Activated CD4-positive, alpha-beta T cell treated with anti-CD3 and anti-CD28 coated beads, Interleukin-2, amount 50 U/mL, for 24 hours (primary cell): ENCODE data around the gene ANKFY1.
"Not testable (repeated sequence)": the region's sequence is repeated elsewhere in the genome, so short reads cannot be mapped to it uniquely, and the experiment has no call there.

Experiments used
- DNase-seq, 2 donors: peaks; one replicate each; pipeline ENCODE4 v3.0.0-alpha.2; 2020; ENCODE audit warnings: low read depth in 1 of 2, low spot score in 1 of 2

Gene ANKFY1

GRCh38 chr17:4219241-4219640, 44.5 kb downstream of the ANKFY1 start:
- DNase-seq = no peak

- DNase-seq = no peak
These were observed 47.8 kb downstream of the ANKFY1 start for GRCh38 chr17:4215882-4216570.

- DNase-seq = no peak
These were observed 49.6 kb downstream of the ANKFY1 start for GRCh38 chr17:4214157-4214556.

GRCh38 chr17:4209611-4210010, 54.2 kb downstream of the ANKFY1 start:
- DNase-seq = no peak

- no peak for DNase-seq
These were observed 55.5 kb downstream of the ANKFY1 start for GRCh38 chr17:4208238-4208637.

GRCh38 chr17:4206962-4207361, 56.8 kb downstream of the ANKFY1 start:
- no peak for DNase-seq

- DNase-seq = no peak
These were observed 57.9 kb downstream of the ANKFY1 start for GRCh38 chr17:4205917-4206316.

GRCh38 chr17:4204710-4205173, 59.0 kb downstream of the ANKFY1 start:
- DNase-seq = no peak

- DNase-seq = no peak
These were observed 59.6 kb downstream of the ANKFY1 start for GRCh38 chr17:4204190-4204589.

GRCh38 chr17:4201226-4201625, 62.6 kb downstream of the ANKFY1 start:
- DNase-seq = no peak

GRCh38 chr17:4199818-4200402, 63.9 kb downstream of the ANKFY1 start:
- DNase-seq = peak in 1 of 2 donors; percentile 14

- DNase-seq = no peak
These were observed 64.8 kb downstream of the ANKFY1 start for GRCh38 chr17:4198995-4199394.

GRCh38 chr17:4195306-4195705, 68.5 kb downstream of the ANKFY1 start:
- no peak for DNase-seq

GRCh38 chr17:4194796-4195195, 69.0 kb downstream of the ANKFY1 start:
- DNase-seq = no peak

- not testable (repeated sequence) for DNase-seq
These were observed 73.0 kb downstream of the ANKFY1 start for GRCh38 chr17:4190791-4191190.

GRCh38 chr17:4189280-4189679, 74.5 kb downstream of the ANKFY1 start:
- DNase-seq = no peak

GRCh38 chr17:4188076-4188475, 75.7 kb downstream of the ANKFY1 start:
- no peak for DNase-seq

- DNase-seq = no peak
These were observed 76.7 kb downstream of the ANKFY1 start for GRCh38 chr17:4187076-4187475.

GRCh38 chr17:4186357-4186881, 77.4 kb downstream of the ANKFY1 start:
- no peak for DNase-seq

GRCh38 chr17:4185656-4186055, 78.1 kb downstream of the ANKFY1 start:
- no peak for DNase-seq

- DNase-seq = no peak
These were observed 79.0 kb downstream of the ANKFY1 start for GRCh38 chr17:4184811-4185210.

- no peak for DNase-seq
These were observed 81.7 kb downstream of the ANKFY1 start for GRCh38 chr17:4182043-4182442.

- no peak for DNase-seq
These were observed 83.0 kb downstream of the ANKFY1 start for GRCh38 chr17:4180791-4181190.
